ENCODE results near the gene CD2AP. TPM values are rescaled to one million over a fixed set of nuclear protein-coding genes. Genes with fewer than 3 reads are reported as not detected.

The CD2AP gene
- total RNA-seq, 1 experiment from 2014 or later: 41.8 TPM

- H3K27ac ChIP-seq (ENCODE audit: low read length): no peak overlapping the region
- no peaks in the 10 kb centered on the region for H3K4me1 ChIP-seq (ENCODE audit: control insufficient read depth, insufficient read depth, low read length)
- intact Hi-C loops (cut with micrococcal nuclease; ENCODE audit: unreplicated experiment): no loop called here
- H3K9me3 ChIP-seq (ENCODE audit: control insufficient read depth, insufficient read depth, low read depth, low read length): no peaks in the 10 kb centered on the region
- H3K36me3 ChIP-seq (ENCODE audit: control insufficient read depth, insufficient read depth, low read length): no peaks in the 10 kb centered on the region; the same call in 1 of the 2 replicates
- TF ChIP-seq CTCF (IDR thresholded peaks at IDR 0.05): no peak
- TF ChIP-seq REST (IDR thresholded peaks at IDR 0.05; ENCODE audit: insufficient read depth in 1 of 2, low read depth in 2 of 2, low read length in 1 of 2): no peak
- no peak for TF ChIP-seq POLR2AphosphoS5 (IDR thresholded peaks at IDR 0.05; ENCODE audit: low read depth, low read length)
- TF ChIP-seq TCF7L2 (IDR thresholded peaks at IDR 0.05; ENCODE audit: low read depth, low read length): no peak
- no peak for TF ChIP-seq SIN3A (IDR thresholded peaks at IDR 0.05; ENCODE audit: borderline replicate concordance, insufficient read depth, low read depth, low read length)
- ChIA-PET CTCF (interaction anchor here (1.1 kb wide), 1 partner anchor 168 kb away, joined by 3 read pairs; no protein-coding TSS in a partner anchor), POLR2A (no interaction called here)
- in situ Hi-C loops (cut with HindIII; ENCODE audit: low pct_unique_long_range_greater_than_20kb, low sequenced_read_pairs): no loop called here
- no peaks in the 10 kb centered on the region; the same call in 1 of the 2 replicates for H3K27me3 ChIP-seq (ENCODE audit: control insufficient read depth, insufficient read depth, low read length)
- no peak overlapping the region for H3K4me3 ChIP-seq (ENCODE audit: low read depth in 2 of 2, low read length in 2 of 2)
- no peak for ATAC-seq
- no peak for DNase-seq (ENCODE audit: low read depth, low spot score)
- BruUV-seq (replicated peaks): no TSS peak
These were observed 13.5 kb upstream of the CD2AP start for GRCh38 chr6:47464052-47464451.

- in situ Hi-C loops (cut with HindIII; ENCODE audit: low pct_unique_long_range_greater_than_20kb, low sequenced_read_pairs) (no loop called here), intact Hi-C loops (cut with micrococcal nuclease; ENCODE audit: unreplicated experiment) (no loop called here)
- no peaks in the 10 kb centered on the region for H3K4me1 ChIP-seq (ENCODE audit: control insufficient read depth, insufficient read depth, low read length)
- POLR2A ChIA-PET: no interaction called here
- DNase-seq (ENCODE audit: low read depth, low spot score) (no peak), ATAC-seq (no peak)
- TF ChIP-seq REST (IDR thresholded peaks at IDR 0.05; ENCODE audit: insufficient read depth in 1 of 2, low read depth in 2 of 2, low read length in 1 of 2): no peak
- TF ChIP-seq POLR2AphosphoS5 (IDR thresholded peaks at IDR 0.05; ENCODE audit: low read depth, low read length): no peak
- TF ChIP-seq SIN3A (IDR thresholded peaks at IDR 0.05; ENCODE audit: borderline replicate concordance, insufficient read depth, low read depth, low read length): no peak
- TF ChIP-seq TCF7L2 (IDR thresholded peaks at IDR 0.05; ENCODE audit: low read depth, low read length): no peak
- TF ChIP-seq CTCF (IDR thresholded peaks at IDR 0.05): no peak
- no peak overlapping the region for H3K4me3 ChIP-seq (ENCODE audit: low read depth in 2 of 2, low read length in 2 of 2)
- no peaks in the 10 kb centered on the region; the same call in 1 of the 2 replicates for H3K36me3 ChIP-seq (ENCODE audit: control insufficient read depth, insufficient read depth, low read length)
- no peaks in the 10 kb centered on the region; the same call in 1 of the 2 replicates for H3K27me3 ChIP-seq (ENCODE audit: control insufficient read depth, insufficient read depth, low read length)
- no peaks in the 10 kb centered on the region for H3K9me3 ChIP-seq (ENCODE audit: control insufficient read depth, insufficient read depth, low read depth, low read length)
- BruUV-seq (replicated peaks): no TSS peak
- CTCF ChIA-PET: no interaction called here
- no peak overlapping the region for H3K27ac ChIP-seq (ENCODE audit: low read length)
These were observed 12.5 kb upstream of the CD2AP start for GRCh38 chr6:47465117-47465516.

All from Panc1 (cell line).